Measurements from ENCODE around the gene RLN1.
"Not testable (repeated sequence)": the region's sequence is repeated elsewhere in the genome, so short reads cannot be mapped to it uniquely, and the experiment has no call there.

The RLN1 gene

GRCh38 chr9:5338992-5339981 is at the start of gene RLN1:
RLN1 (minus strand) TSS chr9:5339876; CDS start chr9:5339746, 130 bp downstream.
- in situ Hi-C loops (cut with MboI; ENCODE audit: low sequenced_read_pairs), result not testable (repeated sequence)

- in situ Hi-C loops (cut with MboI; ENCODE audit: low sequenced_read_pairs), result no loop called here
These were observed 49.5 kb upstream of the RLN1 start for GRCh38 chr9:5389109-5389732.

- in situ Hi-C loops (cut with MboI; ENCODE audit: low sequenced_read_pairs), result no loop called here
These were observed 48.5 kb upstream of the RLN1 start for GRCh38 chr9:5388026-5388819.

- in situ Hi-C loops (cut with MboI; ENCODE audit: low sequenced_read_pairs), result no loop called here
These were observed 44.8 kb upstream of the RLN1 start for GRCh38 chr9:5384436-5384835.

- in situ Hi-C loops (cut with MboI; ENCODE audit: low sequenced_read_pairs), result no loop called here
These were observed 42.8 kb upstream of the RLN1 start for GRCh38 chr9:5382479-5382878.

GRCh38 chr9:5375790-5376477 is 36.3 kb upstream of the RLN1 start:
- in situ Hi-C loops (cut with MboI; ENCODE audit: low sequenced_read_pairs), result no loop called here

GRCh38 chr9:5375091-5375490 is 35.4 kb upstream of the RLN1 start:
- in situ Hi-C loops (cut with MboI; ENCODE audit: low sequenced_read_pairs), result no loop called here

GRCh38 chr9:5364294-5365024 is 24.8 kb upstream of the RLN1 start:
- in situ Hi-C loops (cut with MboI; ENCODE audit: low sequenced_read_pairs), result no loop called here

GRCh38 chr9:5361326-5362010 is 21.8 kb upstream of the RLN1 start:
- in situ Hi-C loops (cut with MboI; ENCODE audit: low sequenced_read_pairs), result no loop called here

GRCh38 chr9:5360341-5360740 is 20.7 kb upstream of the RLN1 start:
- in situ Hi-C loops (cut with MboI; ENCODE audit: low sequenced_read_pairs), result no loop called here

- in situ Hi-C loops (cut with MboI; ENCODE audit: low sequenced_read_pairs), result no loop called here
These were observed 17.9 kb upstream of the RLN1 start for GRCh38 chr9:5357431-5358105.

- in situ Hi-C loops (cut with MboI; ENCODE audit: low sequenced_read_pairs), result no loop called here
These were observed 16.1 kb upstream of the RLN1 start for GRCh38 chr9:5355817-5356216.

- in situ Hi-C loops (cut with MboI; ENCODE audit: low sequenced_read_pairs), result no loop called here
These were observed 15.6 kb upstream of the RLN1 start for GRCh38 chr9:5355226-5355625.

- in situ Hi-C loops (cut with MboI; ENCODE audit: low sequenced_read_pairs), result no loop called here
These were observed 14.5 kb upstream of the RLN1 start for GRCh38 chr9:5354184-5354583.

- in situ Hi-C loops (cut with MboI; ENCODE audit: low sequenced_read_pairs), result no loop called here
These were observed 13.1 kb upstream of the RLN1 start for GRCh38 chr9:5352637-5353248.

- in situ Hi-C loops (cut with MboI; ENCODE audit: low sequenced_read_pairs), result no loop called here
These were observed 3.0 kb downstream of the RLN1 start for GRCh38 chr9:5336688-5337087.

- in situ Hi-C loops (cut with MboI; ENCODE audit: low sequenced_read_pairs), result not testable (repeated sequence)
These were observed 8.4 kb downstream of the RLN1 start for GRCh38 chr9:5331276-5331675.

- in situ Hi-C loops (cut with MboI; ENCODE audit: low sequenced_read_pairs), result no loop called here
These were observed 12.7 kb downstream of the RLN1 start for GRCh38 chr9:5326893-5327548.

Measured in HL-60/S4 treated with phorbol 12-myristate 13-acetate at 8.2 ng/mL for 4 days and 3 days (cell line).